Stromal cell of bone marrow (primary cell): ENCODE results near the gene CACNA1D.

ENCODE experiments used
- DNase-seq: peaks from one replicate; pipeline ENCODE4 v3.0.0-alpha.2; 2012; ENCODE audit warnings: low read depth

The CACNA1D gene

DNA sequence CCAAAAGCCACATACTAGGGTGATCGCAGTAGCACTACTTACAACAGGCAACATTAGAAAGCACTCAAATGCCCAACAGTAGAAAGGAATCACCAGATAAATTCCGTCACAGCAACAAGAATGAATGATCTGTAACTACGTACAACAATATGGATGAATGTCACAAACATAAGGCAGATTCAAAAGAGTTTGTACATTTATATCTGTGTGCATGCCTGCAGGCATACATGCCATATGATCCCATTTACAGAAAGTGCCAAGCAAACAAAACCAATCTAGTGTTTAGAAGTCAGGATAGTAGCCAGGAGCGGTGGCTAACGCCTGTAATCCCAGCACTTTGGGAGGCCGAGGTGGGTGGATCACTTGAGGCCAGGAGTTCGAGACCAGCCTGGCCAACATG lies 355.5 kb downstream of the CACNA1D start:
- no peak for DNase-seq

DNA sequence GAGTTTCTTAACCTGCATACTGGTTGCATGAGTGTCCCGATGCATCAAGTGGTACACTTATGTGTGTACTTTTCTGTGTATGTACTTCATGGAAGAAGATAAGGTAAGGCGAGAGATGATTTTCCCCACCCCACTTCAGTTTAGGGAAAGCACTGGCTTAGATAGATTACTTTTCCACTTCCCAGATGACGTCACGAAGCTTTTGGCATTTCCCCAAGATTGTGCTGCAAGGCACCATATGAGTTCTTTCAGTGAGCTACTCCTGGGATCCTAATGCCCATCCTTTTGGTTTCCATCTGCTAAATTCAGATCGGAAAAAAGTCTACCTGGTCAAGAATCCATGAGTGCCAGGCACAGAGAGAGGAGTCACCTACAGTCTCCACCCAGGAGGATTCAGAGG lies 356.5 kb downstream of the CACNA1D start:
- DNase-seq: peak; percentile 7

DNA sequence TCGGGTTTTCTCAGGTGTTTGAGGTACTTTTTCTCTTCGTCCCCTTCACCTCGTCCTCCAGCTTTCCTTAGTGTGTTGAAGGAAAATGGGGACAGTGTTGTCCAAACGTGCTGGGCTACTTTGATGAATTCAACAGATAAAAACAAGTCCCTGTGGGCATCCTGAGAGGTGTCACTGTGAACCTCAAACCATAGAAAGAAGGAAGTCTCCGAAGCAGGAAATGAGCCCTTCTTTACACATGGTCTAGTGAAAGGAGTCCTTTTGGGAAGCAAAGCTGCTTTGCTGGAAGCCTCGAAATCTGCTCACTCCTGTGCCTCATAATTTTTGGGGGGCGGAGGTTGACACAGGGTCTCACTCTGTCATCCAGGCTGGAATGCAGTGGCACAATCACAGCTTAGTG lies 362.6 kb downstream of the CACNA1D start:
- no peak for DNase-seq

DNA sequence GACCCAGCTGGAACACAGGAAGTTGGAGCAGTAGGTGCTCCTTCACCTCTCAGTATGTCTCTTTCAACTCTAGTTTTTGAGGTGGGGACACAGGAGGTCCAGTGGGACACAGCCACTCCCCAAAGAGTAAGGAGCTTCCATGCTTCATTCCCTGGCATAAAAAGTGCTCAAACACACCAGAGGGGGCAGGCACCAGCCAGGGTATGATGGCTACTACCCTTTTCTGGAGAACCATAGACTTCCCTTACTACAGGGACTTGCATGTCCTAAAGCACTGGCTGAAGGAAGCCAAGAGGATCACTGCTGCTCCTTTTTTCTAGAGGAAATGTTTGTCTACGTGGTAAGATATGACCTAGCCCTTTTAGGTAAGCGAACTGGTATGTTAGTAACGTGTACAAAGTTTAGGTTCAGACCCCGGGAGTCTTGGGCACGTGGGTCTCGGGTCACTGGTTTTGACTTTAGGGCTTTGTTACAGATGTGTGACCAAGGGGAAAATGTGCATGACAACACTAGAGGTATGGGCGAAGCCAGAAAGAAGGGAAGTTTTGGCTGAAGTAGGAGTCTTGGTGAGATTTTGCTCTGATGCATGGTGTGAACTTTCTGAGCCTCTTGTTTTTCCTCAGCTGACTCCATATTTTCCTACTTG lies 363.8 kb downstream of the CACNA1D start:
- DNase-seq: no peak

DNA sequence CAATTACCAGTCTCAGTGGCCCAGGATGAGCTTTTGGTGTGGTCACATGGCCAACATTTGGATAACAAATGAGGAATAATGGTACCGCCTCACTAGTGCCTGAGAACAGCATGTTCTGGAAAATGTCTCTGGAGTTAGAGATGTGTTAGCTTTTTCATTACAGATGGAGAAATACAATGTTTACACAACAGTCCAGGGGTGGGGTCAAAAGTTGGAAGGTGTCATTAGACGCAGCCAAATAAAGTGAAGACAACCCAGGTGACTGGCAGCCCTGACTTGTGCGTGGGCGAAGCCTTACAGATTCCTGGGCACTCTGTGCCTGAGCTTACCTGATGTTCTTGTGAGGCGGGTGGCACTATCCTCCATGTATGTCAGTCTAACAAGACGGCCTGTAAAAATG lies 364.8 kb downstream of the CACNA1D start:
- DNase-seq: no peak

DNA sequence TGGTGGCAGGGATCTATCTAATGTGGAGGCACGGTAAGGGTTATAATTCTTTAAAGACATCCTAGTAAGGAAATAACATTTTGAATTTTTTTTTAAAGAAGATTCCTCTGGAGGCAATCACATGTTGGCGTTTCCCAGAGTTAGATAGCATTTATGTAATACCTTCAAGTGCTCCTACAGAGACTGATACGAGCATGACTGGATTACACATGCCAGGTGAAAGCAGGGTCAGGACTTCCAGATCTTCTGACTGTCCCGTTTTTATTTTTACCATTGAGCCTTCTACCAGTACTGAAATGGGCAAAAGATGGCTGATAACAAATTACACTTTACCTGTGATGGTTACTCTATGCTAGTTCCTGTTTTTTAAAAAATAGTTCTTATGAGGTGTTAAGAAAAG lies 365.8 kb downstream of the CACNA1D start:
- no peak for DNase-seq

DNA sequence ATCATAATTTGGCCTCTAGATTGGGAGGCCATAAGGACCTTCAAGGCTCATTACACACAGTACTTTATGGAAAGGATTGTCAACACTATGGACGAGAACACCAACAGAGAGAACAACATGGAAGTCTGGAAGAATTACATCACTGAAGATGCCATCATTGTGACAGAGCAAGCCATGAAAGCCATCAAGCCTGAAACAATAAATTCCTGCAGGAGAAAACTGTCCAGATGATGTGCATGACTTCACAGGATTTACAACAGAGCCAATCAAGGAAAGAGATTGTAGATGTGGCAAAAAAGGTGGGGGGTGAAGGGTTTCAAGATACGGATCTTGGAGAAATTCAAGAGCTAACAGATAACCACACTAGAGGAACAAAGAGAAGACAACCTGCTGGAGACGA lies 367.8 kb downstream of the CACNA1D start:
- no peak for DNase-seq

DNA sequence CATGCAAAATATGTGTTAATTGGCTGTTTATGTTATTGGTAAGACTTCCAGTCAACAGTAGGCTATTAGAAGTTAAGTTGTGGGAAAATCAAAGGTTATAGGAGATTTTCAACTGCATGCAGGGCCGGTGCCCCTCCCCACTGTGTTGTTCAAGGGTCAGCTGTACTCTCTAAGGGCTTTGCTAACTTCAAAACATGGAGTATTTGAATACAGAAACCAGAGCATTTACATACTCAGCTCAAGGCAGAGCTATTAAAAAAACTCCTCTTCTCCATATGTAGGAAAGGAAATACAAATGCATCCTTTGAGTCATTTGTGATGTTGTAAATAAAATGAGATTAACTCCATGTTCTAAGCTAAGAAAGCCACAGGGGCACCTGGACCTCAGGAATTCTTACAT lies 368.7 kb downstream of the CACNA1D start:
- no peak for DNase-seq
